GM10266 (cell line): Measurements from ENCODE around the gene FERD3L.
"Not testable (repeated sequence)": the region's sequence is repeated elsewhere in the genome, so short reads cannot be mapped to it uniquely, and the experiment has no call there.

Experiments used
- DNase-seq: peaks from one replicate; pipeline ENCODE4 v3.0.0; 2012; ENCODE audit errors: extremely low spot score
- CTCF ChIP-seq: IDR thresholded peaks from 2 replicates; pipeline ENCODE4 v1.5.1; 2012; ENCODE audit warnings: mild to moderate bottlenecking, low read depth; ENCODE audit not compliant: control insufficient read depth, insufficient read depth; ENCODE audit errors: missing control alignments

FERD3L gene

GRCh38 chr7:19144661-19145433 is at the start of gene FERD3L:
Gene FERD3L (minus strand): TSS chr7:19145421. CDS start chr7:19145362, 59 bp downstream.
- TF ChIP-seq CTCF, result no peak
- DNase-seq, result no peak

GRCh38 chr7:19194417-19194816 is 49.2 kb upstream of the FERD3L start:
- not testable (repeated sequence) for DNase-seq

- no peak for DNase-seq
- no peak for TF ChIP-seq CTCF
Observed at GRCh38 chr7:19181634-19182033, 36.4 kb upstream of the FERD3L start.

GRCh38 chr7:19178595-19178994 is 33.4 kb upstream of the FERD3L start:
- no peak for DNase-seq
- no peak for TF ChIP-seq CTCF

GRCh38 chr7:19177269-19177668 is 32.0 kb upstream of the FERD3L start:
- no peak for DNase-seq

GRCh38 chr7:19175241-19175640 is 30.0 kb upstream of the FERD3L start:
- TF ChIP-seq CTCF, result no peak
- DNase-seq, result no peak

More at GRCh38 chr7:19177269-19177668, 32.0 kb upstream of the FERD3L start:
- TF ChIP-seq CTCF, result no peak

GRCh38 chr7:19161671-19162070 is 16.4 kb upstream of the FERD3L start:
- no peak for TF ChIP-seq CTCF
- no peak for DNase-seq
